HCT116 (cell line): Measurements from ENCODE around the gene MAGOH. TPM values are rescaled to one million over a fixed set of nuclear protein-coding genes. Genes with fewer than 3 reads are reported as not detected.

ENCODE experiments used
- ATAC-seq: fragments of 200-7000 bp; cut with Tn5 transposase; 2 replicates; pipeline ENCODE4 v1.9.1; 2020; ENCODE audit warnings: mild to moderate bottlenecking, moderate library complexity
- BruUV-seq: library from RNA; stranded (reverse); fragments of 400-500 nt; replicated peaks from 2 replicates; lab custom pipeline; 2021; lab: Mats Ljungman, UMichigan
- CTCF ChIA-PET: fragments of 300-600 bp; sonication (Branson Sonifier 250); formaldehyde crosslinking; loops from one replicate; lab custom pipeline; 2021; ENCODE audit warnings: antibody characterized with exemption; lab: Charles Lee
- POLR2A ChIA-PET: fragments of 300-600, 350-600 bp; sonication (Branson Sonifier 250); formaldehyde crosslinking; loops from one replicate; lab custom pipeline; 2021; ENCODE audit warnings: antibody characterized with exemption; lab: Charles Lee
- RAD21 ChIA-PET, 2 experiments: fragments of 300-600 bp; sonication (Branson Sonifier 250); formaldehyde crosslinking; loops; one replicate each; lab custom pipeline; 2023; ENCODE audit warnings: low total read pairs in 2 of 2; ENCODE audit not compliant: uncharacterized antibody in 2 of 2, unreplicated experiment in 2 of 2, low non-redundant PET in 1 of 2; lab: Charles Lee
- DNase-seq: peaks from one replicate; pipeline ENCODE4 v3.0.0-alpha.2; 2010; ENCODE audit warnings: low read depth, low spot score
- H2AFZ ChIP-seq: fragments of 200-600 bp; shearing (Covaris generic), sonication (generic); 2 replicates; pipeline ENCODE4 v1.6.1; 2017; ENCODE audit warnings: low read depth, mixed run types, mixed read lengths, antibody characterized with exemption, low read length; ENCODE audit not compliant: poor library complexity, severe bottlenecking
- H3K27ac ChIP-seq: 2 replicates; pipeline ENCODE4 v1.5.1; 2012; ENCODE audit warnings: low read depth, low read length
- H3K27me3 ChIP-seq: fragments of 200-600 bp; sonication (generic); 2 replicates; pipeline ENCODE4 v1.6.1; 2016; ENCODE audit warnings: mixed run types, low read length, mixed read lengths; ENCODE audit not compliant: insufficient read depth
- H3K36me3 ChIP-seq, 2 experiments: fragments of 200-500 bp in 1 of 2; fragments of 200-600 bp in 1 of 2; sonication (Bioruptor generic) in 1 of 2; sonication (generic) in 1 of 2; 2 replicates each; pipeline versions ENCODE4 v1.5.1 to v1.6.1; 2014 to 2016; ENCODE audit warnings: low read length in 2 of 2, inconsistent platforms in 1 of 2, mixed read lengths in 1 of 2, mixed run types in 1 of 2; ENCODE audit not compliant: insufficient read depth in 2 of 2, control insufficient read depth in 1 of 2
- H3K4me1 ChIP-seq, 2 experiments: fragments of 200-600 bp in 1 of 2; sonication (generic) in 1 of 2; 2 replicates each; pipeline versions ENCODE4 v1.5.1 to v1.6.1; 2012 to 2017; ENCODE audit warnings: low read length in 2 of 2, inconsistent platforms in 1 of 2, mild to moderate bottlenecking in 1 of 2, mixed read lengths in 1 of 2, mixed run types in 1 of 2, moderate library complexity in 1 of 2; ENCODE audit not compliant: insufficient read depth in 2 of 2, control insufficient read depth in 1 of 2
- H3K4me2 ChIP-seq: fragments of 200-600 bp; sonication (generic); 2 replicates; pipeline ENCODE4 v1.6.1; 2017; ENCODE audit warnings: mixed run types, low read length, mixed read lengths
- H3K4me3 ChIP-seq, 2 experiments: fragments of 200-600 bp in 1 of 2; sonication (generic) in 1 of 2; replicated peaks in 1 of 2; 2 replicates each; pipeline ENCODE4 v1.5.1; 2011 to 2016; ENCODE audit warnings: low read length in 2 of 2, control low read depth in 1 of 2, low read depth in 1 of 2, mild to moderate bottlenecking in 1 of 2, mixed read lengths in 1 of 2, mixed run types in 1 of 2
- H3K79me2 ChIP-seq: fragments of 200-600 bp; sonication (generic); 2 replicates; pipeline ENCODE4 v1.6.1; 2017; ENCODE audit warnings: mild to moderate bottlenecking, mixed run types, low read length, moderate library complexity, mixed read lengths; ENCODE audit not compliant: insufficient read depth
- H3K9ac ChIP-seq: fragments of 200-600 bp; sonication (generic); 2 replicates; pipeline ENCODE4 v1.6.1; 2016; ENCODE audit warnings: low read length, mixed read lengths
- H3K9me2 ChIP-seq: fragments of 200-600 bp; sonication (generic), shearing (Covaris generic); 2 replicates; pipeline ENCODE4 v1.6.1; 2017; ENCODE audit warnings: mixed run types, mild to moderate bottlenecking, moderate library complexity; ENCODE audit not compliant: insufficient read depth
- H3K9me3 ChIP-seq, 2 experiments: fragments of 200-500 bp in 1 of 2; fragments of 200-600 bp in 1 of 2; sonication (Bioruptor generic) in 1 of 2; sonication (generic) in 1 of 2; 2 replicates each; pipeline ENCODE4 v1.6.1; 2014 to 2017; ENCODE audit warnings: low read length in 2 of 2, mixed read lengths in 2 of 2, inconsistent platforms in 1 of 2, low read depth in 1 of 2, mild to moderate bottlenecking in 1 of 2, mixed run types in 1 of 2, moderate library complexity in 1 of 2; ENCODE audit not compliant: control insufficient read depth in 1 of 2, insufficient read depth in 1 of 2
- H4K20me1 ChIP-seq: fragments of 200-600 bp; sonication (generic), shearing (Covaris generic); 2 replicates; pipeline ENCODE4 v1.6.1; 2017; ENCODE audit warnings: mixed run types, mild to moderate bottlenecking, moderate library complexity; ENCODE audit not compliant: insufficient read depth
- CBX3 ChIP-seq: IDR thresholded peaks from 2 replicates; pipeline ENCODE4 v1.6.1; 2012; ENCODE audit warnings: low read depth
- CEBPB ChIP-seq: IDR thresholded peaks from 2 replicates; pipeline ENCODE4 v1.6.1; 2012; ENCODE audit warnings: low read depth
- ELF1 ChIP-seq: IDR thresholded peaks from 2 replicates; pipeline ENCODE4 v1.6.1; 2012; ENCODE audit warnings: low read depth, borderline replicate concordance
- FOSL1 ChIP-seq: IDR thresholded peaks from 2 replicates; pipeline ENCODE4 v1.6.1; 2012; ENCODE audit warnings: low read depth
- POLR2AphosphoS5 ChIP-seq: IDR thresholded peaks from 2 replicates; pipeline ENCODE4 v1.6.1; 2011; ENCODE audit warnings: mild to moderate bottlenecking, low read depth, low read length, moderate library complexity
- RAD21 ChIP-seq: IDR thresholded peaks from 2 replicates; pipeline ENCODE4 v1.6.1; 2012; ENCODE audit warnings: low read depth, mild to moderate bottlenecking
- SIN3A ChIP-seq: IDR thresholded peaks from 2 replicates; pipeline ENCODE4 v1.6.1; 2012; ENCODE audit warnings: low read depth
- SRF ChIP-seq: IDR thresholded peaks from 2 replicates; pipeline ENCODE4 v1.6.1; 2012; ENCODE audit warnings: low read depth
- TCF7L2 ChIP-seq: IDR thresholded peaks from 2 replicates; pipeline ENCODE4 v1.7.0; 2011; ENCODE audit warnings: borderline replicate concordance, inconsistent platforms; ENCODE audit not compliant: insufficient read depth, insufficient read length; ENCODE audit errors: extremely low read depth
- YY1 ChIP-seq: IDR thresholded peaks from 2 replicates; pipeline ENCODE4 v1.6.1; 2011; ENCODE audit warnings: low read length, low read depth, moderate library complexity, mild to moderate bottlenecking; ENCODE audit not compliant: insufficient replicate concordance; ENCODE audit errors: extremely low read depth
- ZFX ChIP-seq: fragments of 450-650 bp; IDR thresholded peaks from 2 replicates; pipeline ENCODE4 v1.6.1; 2017
- ZNF274 ChIP-seq: fragments of 200-500 bp; sonication (Bioruptor generic); IDR thresholded peaks from 2 replicates; pipeline ENCODE4 v1.6.1; 2014; ENCODE audit warnings: mild to moderate bottlenecking, low read depth, low read length, inconsistent platforms
- intact Hi-C: fragments of 100-400 bp; cut with micrococcal nuclease; formaldehyde crosslinking; loops from 2 replicates; pipeline ENCODE4 v1.10.0; 2022
- total RNA-seq: library from RNA; stranded (reverse); gene quantifications from one replicate; pipeline ENCODE4 v1.2.1, GENCODE V29; 2021; ENCODE audit not compliant: unreplicated experiment
- TF ChIP-seq, protein P1 (sequence below): IDR thresholded peaks from 2 replicates; pipeline ENCODE4 v1.6.1; 2012
- TF ChIP-seq, protein P2 (sequence below): IDR thresholded peaks from 2 replicates; pipeline ENCODE4 v1.6.1; 2012; ENCODE audit warnings: low read depth
- TF ChIP-seq, protein P3 (sequence below): IDR thresholded peaks from 2 replicates; pipeline ENCODE4 v1.6.1; 2011; ENCODE audit warnings: mild to moderate bottlenecking, low read length, moderate library complexity; ENCODE audit not compliant: insufficient replicate concordance; ENCODE audit errors: extremely low read depth
- TF ChIP-seq, protein P4 (sequence below): IDR thresholded peaks from 2 replicates; pipeline ENCODE4 v1.6.1; 2012
- TF ChIP-seq, protein P5 (sequence below), 3 experiments: fragments of 200-600 bp in 1 of 3; sonication (generic) in 1 of 3; IDR thresholded peaks in 2 of 3; conservative IDR thresholded peaks in 1 of 3; 2 replicates each; pipeline ENCODE4 v1.5.1; 2012 to 2017; ENCODE audit warnings: low read depth in 2 of 3, low read length in 2 of 3, antibody characterized with exemption in 1 of 3, borderline replicate concordance in 1 of 3, control low read depth in 1 of 3, mild to moderate bottlenecking in 1 of 3, mixed read lengths in 1 of 3, mixed run types in 1 of 3, moderate library complexity in 1 of 3; ENCODE audit not compliant: insufficient read depth in 1 of 3

Gene MAGOH
- total RNA-seq, 1 experiment from 2014 or later, result 63.7 TPM

DNA sequence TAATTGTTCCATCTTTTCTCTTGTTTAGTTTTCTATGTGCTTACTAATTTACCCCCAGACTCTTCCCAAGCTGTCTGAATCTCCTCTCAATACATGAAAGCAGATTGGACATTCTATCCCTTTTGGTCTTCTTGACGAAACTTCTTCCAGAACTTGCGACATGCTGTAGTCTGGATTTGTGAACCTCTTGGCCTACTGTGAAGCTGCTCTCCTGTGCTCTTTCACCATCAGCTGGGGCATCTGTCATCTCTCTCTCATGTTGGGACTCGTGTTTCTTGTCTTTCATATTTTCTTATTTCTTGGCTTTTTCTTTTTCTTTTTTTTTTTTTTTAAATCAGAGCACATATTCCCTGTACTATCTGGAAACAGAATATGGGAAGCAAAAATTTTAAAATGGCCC lies 34.9 kb downstream of the MAGOH start:
- intact Hi-C loops, result no loop called here
- no peaks in the 10 kb centered on the region for H4K20me1 ChIP-seq
- TSS peak; percentile 1 for BruUV-seq
- TF ChIP-seq ELF1 (no peak), FOSL1 (no peak), POLR2AphosphoS5 (no peak), CBX3 (no peak), SRF (no peak), ZNF274 (no peak), RAD21 (no peak), SIN3A (no peak), TCF7L2 (no peak), ZFX (no peak), YY1 (no peak), CEBPB (no peak)
- TF ChIP-seq, protein P1, sequence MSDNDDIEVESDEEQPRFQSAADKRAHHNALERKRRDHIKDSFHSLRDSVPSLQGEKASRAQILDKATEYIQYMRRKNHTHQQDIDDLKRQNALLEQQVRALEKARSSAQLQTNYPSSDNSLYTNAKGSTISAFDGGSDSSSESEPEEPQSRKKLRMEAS, result no peak
- TF ChIP-seq, protein P2, sequence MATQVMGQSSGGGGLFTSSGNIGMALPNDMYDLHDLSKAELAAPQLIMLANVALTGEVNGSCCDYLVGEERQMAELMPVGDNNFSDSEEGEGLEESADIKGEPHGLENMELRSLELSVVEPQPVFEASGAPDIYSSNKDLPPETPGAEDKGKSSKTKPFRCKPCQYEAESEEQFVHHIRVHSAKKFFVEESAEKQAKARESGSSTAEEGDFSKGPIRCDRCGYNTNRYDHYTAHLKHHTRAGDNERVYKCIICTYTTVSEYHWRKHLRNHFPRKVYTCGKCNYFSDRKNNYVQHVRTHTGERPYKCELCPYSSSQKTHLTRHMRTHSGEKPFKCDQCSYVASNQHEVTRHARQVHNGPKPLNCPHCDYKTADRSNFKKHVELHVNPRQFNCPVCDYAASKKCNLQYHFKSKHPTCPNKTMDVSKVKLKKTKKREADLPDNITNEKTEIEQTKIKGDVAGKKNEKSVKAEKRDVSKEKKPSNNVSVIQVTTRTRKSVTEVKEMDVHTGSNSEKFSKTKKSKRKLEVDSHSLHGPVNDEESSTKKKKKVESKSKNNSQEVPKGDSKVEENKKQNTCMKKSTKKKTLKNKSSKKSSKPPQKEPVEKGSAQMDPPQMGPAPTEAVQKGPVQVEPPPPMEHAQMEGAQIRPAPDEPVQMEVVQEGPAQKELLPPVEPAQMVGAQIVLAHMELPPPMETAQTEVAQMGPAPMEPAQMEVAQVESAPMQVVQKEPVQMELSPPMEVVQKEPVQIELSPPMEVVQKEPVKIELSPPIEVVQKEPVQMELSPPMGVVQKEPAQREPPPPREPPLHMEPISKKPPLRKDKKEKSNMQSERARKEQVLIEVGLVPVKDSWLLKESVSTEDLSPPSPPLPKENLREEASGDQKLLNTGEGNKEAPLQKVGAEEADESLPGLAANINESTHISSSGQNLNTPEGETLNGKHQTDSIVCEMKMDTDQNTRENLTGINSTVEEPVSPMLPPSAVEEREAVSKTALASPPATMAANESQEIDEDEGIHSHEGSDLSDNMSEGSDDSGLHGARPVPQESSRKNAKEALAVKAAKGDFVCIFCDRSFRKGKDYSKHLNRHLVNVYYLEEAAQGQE, result no peak
- TF ChIP-seq, protein P3, sequence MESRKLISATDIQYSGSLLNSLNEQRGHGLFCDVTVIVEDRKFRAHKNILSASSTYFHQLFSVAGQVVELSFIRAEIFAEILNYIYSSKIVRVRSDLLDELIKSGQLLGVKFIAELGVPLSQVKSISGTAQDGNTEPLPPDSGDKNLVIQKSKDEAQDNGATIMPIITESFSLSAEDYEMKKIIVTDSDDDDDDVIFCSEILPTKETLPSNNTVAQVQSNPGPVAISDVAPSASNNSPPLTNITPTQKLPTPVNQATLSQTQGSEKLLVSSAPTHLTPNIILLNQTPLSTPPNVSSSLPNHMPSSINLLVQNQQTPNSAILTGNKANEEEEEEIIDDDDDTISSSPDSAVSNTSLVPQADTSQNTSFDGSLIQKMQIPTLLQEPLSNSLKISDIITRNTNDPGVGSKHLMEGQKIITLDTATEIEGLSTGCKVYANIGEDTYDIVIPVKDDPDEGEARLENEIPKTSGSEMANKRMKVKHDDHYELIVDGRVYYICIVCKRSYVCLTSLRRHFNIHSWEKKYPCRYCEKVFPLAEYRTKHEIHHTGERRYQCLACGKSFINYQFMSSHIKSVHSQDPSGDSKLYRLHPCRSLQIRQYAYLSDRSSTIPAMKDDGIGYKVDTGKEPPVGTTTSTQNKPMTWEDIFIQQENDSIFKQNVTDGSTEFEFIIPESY, result no peak
- TF ChIP-seq, protein P4, sequence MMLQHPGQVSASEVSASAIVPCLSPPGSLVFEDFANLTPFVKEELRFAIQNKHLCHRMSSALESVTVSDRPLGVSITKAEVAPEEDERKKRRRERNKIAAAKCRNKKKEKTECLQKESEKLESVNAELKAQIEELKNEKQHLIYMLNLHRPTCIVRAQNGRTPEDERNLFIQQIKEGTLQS, result no peak
- TF ChIP-seq, protein P5, sequence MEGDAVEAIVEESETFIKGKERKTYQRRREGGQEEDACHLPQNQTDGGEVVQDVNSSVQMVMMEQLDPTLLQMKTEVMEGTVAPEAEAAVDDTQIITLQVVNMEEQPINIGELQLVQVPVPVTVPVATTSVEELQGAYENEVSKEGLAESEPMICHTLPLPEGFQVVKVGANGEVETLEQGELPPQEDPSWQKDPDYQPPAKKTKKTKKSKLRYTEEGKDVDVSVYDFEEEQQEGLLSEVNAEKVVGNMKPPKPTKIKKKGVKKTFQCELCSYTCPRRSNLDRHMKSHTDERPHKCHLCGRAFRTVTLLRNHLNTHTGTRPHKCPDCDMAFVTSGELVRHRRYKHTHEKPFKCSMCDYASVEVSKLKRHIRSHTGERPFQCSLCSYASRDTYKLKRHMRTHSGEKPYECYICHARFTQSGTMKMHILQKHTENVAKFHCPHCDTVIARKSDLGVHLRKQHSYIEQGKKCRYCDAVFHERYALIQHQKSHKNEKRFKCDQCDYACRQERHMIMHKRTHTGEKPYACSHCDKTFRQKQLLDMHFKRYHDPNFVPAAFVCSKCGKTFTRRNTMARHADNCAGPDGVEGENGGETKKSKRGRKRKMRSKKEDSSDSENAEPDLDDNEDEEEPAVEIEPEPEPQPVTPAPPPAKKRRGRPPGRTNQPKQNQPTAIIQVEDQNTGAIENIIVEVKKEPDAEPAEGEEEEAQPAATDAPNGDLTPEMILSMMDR (IDR thresholded peaks at IDR 0.05 in 2 of 3, conservative IDR thresholded peaks at IDR 0.05 in 1 of 3; ENCODE audit: borderline replicate concordance in 1 of 3, insufficient read depth in 1 of 3, low read depth in 2 of 3, low read length in 2 of 3), result no peak
- no peaks in the 10 kb centered on the region for H3K79me2 ChIP-seq
- RAD21 ChIA-PET, result no interaction called here
- H3K27ac ChIP-seq, result no peak overlapping the region
- peaks cover 1 to 3% of the 10 kb centered on the region in 2 experiments for H3K4me1 ChIP-seq
- DNase-seq, result no peak
- peaks cover 0 to 4% of the 10 kb centered on the region in 2 experiments; a peak in 1 of 4 replicates for H3K9me3 ChIP-seq
- no peak overlapping the region for H3K9ac ChIP-seq
- H3K27me3 ChIP-seq, result no peaks in the 10 kb centered on the region
- H3K4me2 ChIP-seq, result no peak overlapping the region
- peaks cover 17 to 20% of the 10 kb centered on the region in 2 experiments for H3K36me3 ChIP-seq
- no peak for ATAC-seq
- no peak overlapping the region for H3K4me3 ChIP-seq
- H3K9me2 ChIP-seq, result no peaks in the 10 kb centered on the region
- no peak overlapping the region for H2AFZ ChIP-seq
- CTCF ChIA-PET, result no interaction called here
- POLR2A ChIA-PET, result no interaction called here
